ENCODE results near the gene TYK2. TPM values are rescaled to one million over a fixed set of nuclear protein-coding genes. Genes with fewer than 3 reads are reported as not detected.

The TYK2 gene
- total and polyA plus RNA-seq, 9 of the 15 experiments (the other 6 are each of a cell fraction or from before 2014, with no cell fraction given) = 15.0 to 182 (median 85.9) TPM

GRCh38 chr19:10332965-10333757, 47.2 kb downstream of the TYK2 start, which contains the start of gene RAVER1 (continued):
- TF ChIP-seq, protein P1, sequence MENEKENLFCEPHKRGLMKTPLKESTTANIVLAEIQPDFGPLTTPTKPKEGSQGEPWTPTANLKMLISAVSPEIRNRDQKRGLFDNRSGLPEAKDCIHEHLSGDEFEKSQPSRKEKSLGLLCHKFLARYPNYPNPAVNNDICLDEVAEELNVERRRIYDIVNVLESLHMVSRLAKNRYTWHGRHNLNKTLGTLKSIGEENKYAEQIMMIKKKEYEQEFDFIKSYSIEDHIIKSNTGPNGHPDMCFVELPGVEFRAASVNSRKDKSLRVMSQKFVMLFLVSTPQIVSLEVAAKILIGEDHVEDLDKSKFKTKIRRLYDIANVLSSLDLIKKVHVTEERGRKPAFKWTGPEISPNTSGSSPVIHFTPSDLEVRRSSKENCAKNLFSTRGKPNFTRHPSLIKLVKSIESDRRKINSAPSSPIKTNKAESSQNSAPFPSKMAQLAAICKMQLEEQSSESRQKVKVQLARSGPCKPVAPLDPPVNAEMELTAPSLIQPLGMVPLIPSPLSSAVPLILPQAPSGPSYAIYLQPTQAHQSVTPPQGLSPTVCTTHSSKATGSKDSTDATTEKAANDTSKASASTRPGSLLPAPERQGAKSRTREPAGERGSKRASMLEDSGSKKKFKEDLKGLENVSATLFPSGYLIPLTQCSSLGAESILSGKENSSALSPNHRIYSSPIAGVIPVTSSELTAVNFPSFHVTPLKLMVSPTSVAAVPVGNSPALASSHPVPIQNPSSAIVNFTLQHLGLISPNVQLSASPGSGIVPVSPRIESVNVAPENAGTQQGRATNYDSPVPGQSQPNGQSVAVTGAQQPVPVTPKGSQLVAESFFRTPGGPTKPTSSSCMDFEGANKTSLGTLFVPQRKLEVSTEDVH (IDR thresholded peaks at IDR 0.05; ENCODE audit: low read depth, partially characterized antibody) = peak; percentile 95
- no peak for TF ChIP-seq MLX (CRISPR knock-in tag; conservative IDR thresholded peaks at IDR 0.05)
- TF ChIP-seq C11orf30 (IDR thresholded peaks at IDR 0.05; ENCODE audit: low read depth) = peak; percentile 93
- TF ChIP-seq SP2 (IDR thresholded peaks at IDR 0.05; ENCODE audit: extremely low read depth, low read depth, low read length, poor library complexity, severe bottlenecking) = no peak
- no peak for TF ChIP-seq ZNF75A (CRISPR knock-in tag; IDR thresholded peaks at IDR 0.05)
- peak; percentile 17; the same call in 1 of the 2 replicates for TF ChIP-seq EHMT2 (IDR thresholded peaks at IDR 0.05)
- TF ChIP-seq RBM14 (IDR thresholded peaks at IDR 0.05; ENCODE audit: borderline replicate concordance, insufficient read depth, low read depth, low read length) = peak; percentile 92; the same call in 1 of the 2 replicates
- peak; percentile 42 for TF ChIP-seq ARID1B (IDR thresholded peaks at IDR 0.05)
- TF ChIP-seq NONO (IDR thresholded peaks at IDR 0.05; ENCODE audit: low read depth in 2 of 2, low read length in 1 of 2) = peak; percentile 67 to 98; a peak in 3 of 4 replicates
- no peak for TF ChIP-seq ZNF23 (CRISPR knock-in tag; IDR thresholded peaks at IDR 0.05)
- peak; percentile 73; the same call in 1 of the 2 replicates for TF ChIP-seq ZC3H4 (CRISPR knock-in tag; IDR thresholded peaks at IDR 0.05; ENCODE audit: borderline replicate concordance)
- 0 out of 4 replicates have a peak, but pooled peaks of 1 of the 2 experiments have one; percentile 76 for TF ChIP-seq CSDE1 (IDR thresholded peaks at IDR 0.05)
- TF ChIP-seq ZC3H8 (IDR thresholded peaks at IDR 0.05) = no peak
- TF ChIP-seq HMGN3 (IDR thresholded peaks at IDR 0.05; ENCODE audit: borderline replicate concordance, extremely low read depth, insufficient read length, low read depth, low read length) = peak; percentile 90
- TF ChIP-seq MNT (conservative IDR thresholded peaks at IDR 0.05) = peak; percentile 93 to 96
- no peak for TF ChIP-seq STAT5B (CRISPR knock-in tag; IDR thresholded peaks at IDR 0.05)
- TF ChIP-seq TAL1 (IDR thresholded peaks at IDR 0.05) = peak; percentile 3; the same call in 1 of the 2 replicates
- no peak; the same call in 1 of the 2 replicates for TF ChIP-seq EP300 (IDR thresholded peaks at IDR 0.05; ENCODE audit: low read length)
- peak; percentile 73; the same call in 1 of the 2 replicates for TF ChIP-seq BMI1 (IDR thresholded peaks at IDR 0.05; ENCODE audit: low read length)
- 0 out of 4 replicates have a peak, but pooled peaks of 1 of the 2 experiments have one; percentile 16 for TF ChIP-seq SRF (CRISPR knock-in tag; IDR thresholded peaks at IDR 0.05)
- TF ChIP-seq PRPF4 (IDR thresholded peaks at IDR 0.05; ENCODE audit: insufficient read depth, low read depth, low read length, poor library complexity, severe bottlenecking) = peak; percentile 75
- no peak for TF ChIP-seq NR2C1 (IDR thresholded peaks at IDR 0.05)
- no peak; the same call in 1 of the 2 replicates for TF ChIP-seq NR2C1 (tag; IDR thresholded peaks at IDR 0.05)
- peak; percentile 68 for TF ChIP-seq ZNF143 (CRISPR knock-in tag; IDR thresholded peaks at IDR 0.05)

All from K562 (cell line).